H1 (cell line): ENCODE measurements around the gene PSMC2. TPM values are rescaled to one million over a fixed set of nuclear protein-coding genes. Genes with fewer than 3 reads are reported as not detected.

Source experiments
- CTCF ChIA-PET: fragments of 300-600 bp; sonication (Branson Sonifier 250); formaldehyde crosslinking; loops from one replicate; lab custom pipeline; 2021; ENCODE audit not compliant: partially characterized antibody; lab: Charles Lee
- POLR2A ChIA-PET: fragments of 300-600 bp; sonication (Branson Sonifier 250); formaldehyde crosslinking; loops from one replicate; lab custom pipeline; 2021; ENCODE audit warnings: inconsistent platforms; ENCODE audit not compliant: partially characterized antibody; lab: Charles Lee
- DNase-seq, 2 experiments: peaks; one replicate each; pipeline versions ENCODE4 v3.0.0 to v3.0.0-alpha.2; 2010 to 2022; ENCODE audit warnings: low spot score in 2 of 2, low read depth in 1 of 2, mixed read lengths in 1 of 2
- FAIRE-seq: peaks from 2 replicates; lab custom pipeline; 2011; peaks lifted over from hg19 to GRCh38; lab: Jason Lieb, UNC
- H2AFZ ChIP-seq: 2 replicates; pipeline ENCODE4 v1.8.1; 2012; ENCODE audit warnings: low read length, inconsistent platforms
- H2AK5ac ChIP-seq: 2 replicates; pipeline ENCODE4 v1.6.1; 2013; ENCODE audit warnings: low read depth, low read length
- H2BK120ac ChIP-seq: replicated peaks from 2 replicates; pipeline ENCODE3; 2013; ENCODE audit warnings: low read depth, low read length, inconsistent platforms
- H2BK12ac ChIP-seq: 2 replicates; pipeline ENCODE4 v1.6.1; 2013; ENCODE audit warnings: low read depth, low read length
- H2BK15ac ChIP-seq: 2 replicates; pipeline ENCODE4 v1.6.1; 2013; ENCODE audit warnings: low read length
- H2BK20ac ChIP-seq: 2 replicates; pipeline ENCODE4 v1.6.1; 2013; ENCODE audit warnings: low read length
- H2BK5ac ChIP-seq: 2 replicates; pipeline ENCODE4 v1.6.1; 2013; ENCODE audit warnings: low read depth, low read length
- H3K14ac ChIP-seq: 2 replicates; pipeline ENCODE4 v1.6.1; 2013; ENCODE audit warnings: inconsistent platforms; ENCODE audit not compliant: insufficient read length
- H3K18ac ChIP-seq: 2 replicates; pipeline ENCODE4 v1.6.1; 2013; ENCODE audit warnings: low read length; ENCODE audit errors: extremely low read depth
- H3K23ac ChIP-seq: 2 replicates; pipeline ENCODE4 v1.6.1; 2013; ENCODE audit warnings: inconsistent platforms; ENCODE audit not compliant: insufficient read length
- H3K23me2 ChIP-seq: 2 replicates; pipeline ENCODE4 v1.6.1; 2013; ENCODE audit warnings: low read depth, low read length
- H3K27ac ChIP-seq: 2 replicates; pipeline ENCODE4 v1.6.1; 2011; ENCODE audit warnings: low read depth, low read length, inconsistent platforms
- H3K27me3 ChIP-seq, 4 experiments: replicated peaks in 1 of 4; 1 replicate in 1 of 4; 2 replicates in 3 of 4; pipeline versions ENCODE4 v1.6.1 to v1.8.1; 2011 to 2013; ENCODE audit warnings: low read length in 3 of 4, mild to moderate bottlenecking in 3 of 4, inconsistent platforms in 2 of 4, mixed read lengths in 2 of 4, moderate library complexity in 1 of 4; ENCODE audit not compliant: control insufficient read depth in 3 of 4, insufficient read depth in 3 of 4; ENCODE audit errors: extremely low read depth in 1 of 4
- H3K36me3 ChIP-seq, 4 experiments: 2 replicates each; pipeline versions ENCODE4 v1.6.1 to v1.8.1; 2011 to 2013; ENCODE audit warnings: mild to moderate bottlenecking in 4 of 4, low read length in 3 of 4, moderate library complexity in 2 of 4, control low read depth in 1 of 4, inconsistent platforms in 1 of 4; ENCODE audit not compliant: insufficient read depth in 4 of 4, control insufficient read depth in 2 of 4
- H3K4ac ChIP-seq: replicated peaks from 2 replicates; pipeline ENCODE3; 2013; ENCODE audit warnings: low read length, low read depth, mixed read lengths, inconsistent platforms; ENCODE audit not compliant: insufficient read length
- H3K4me1 ChIP-seq, 4 experiments: replicated peaks in 1 of 4; 1 replicate in 1 of 4; 2 replicates in 3 of 4; pipeline versions ENCODE4 v1.6.1 to v1.8.1; 2011 to 2013; ENCODE audit warnings: low read length in 3 of 4, inconsistent platforms in 2 of 4, mixed read lengths in 1 of 4; ENCODE audit not compliant: insufficient read depth in 4 of 4, control insufficient read depth in 3 of 4
- H3K4me2 ChIP-seq, 2 experiments: 2 replicates each; pipeline versions ENCODE4 v1.6.1 to v1.8.1; 2011 to 2013; ENCODE audit warnings: low read depth in 2 of 2, low read length in 2 of 2, control low read depth in 1 of 2, inconsistent platforms in 1 of 2, mild to moderate bottlenecking in 1 of 2; ENCODE audit not compliant: insufficient read depth in 1 of 2
- H3K4me3 ChIP-seq, 4 experiments: fragments of 200-600, 300-600 bp in 1 of 4; sonication (generic), shearing (Covaris generic), sonication (Bioruptor Twin) in 1 of 4; 2 replicates each; pipeline versions ENCODE4 v1.5.1 to v1.8.1; 2011 to 2016; ENCODE audit warnings: low read length in 4 of 4, low read depth in 3 of 4, control low read depth in 2 of 4, inconsistent platforms in 2 of 4, mild to moderate bottlenecking in 2 of 4, mixed read lengths in 1 of 4, moderate library complexity in 1 of 4; ENCODE audit not compliant: insufficient read depth in 2 of 4; ENCODE audit errors: extremely low read depth in 1 of 4
- H3K56ac ChIP-seq: replicated peaks from 2 replicates; pipeline ENCODE3; 2013; ENCODE audit warnings: low read depth, mild to moderate bottlenecking, mixed read lengths, low read length, inconsistent platforms; ENCODE audit not compliant: insufficient read length
- H3K79me1 ChIP-seq: 2 replicates; pipeline ENCODE4 v1.6.1; 2013; ENCODE audit warnings: low read depth, low read length, control low read depth
- H3K79me2 ChIP-seq, 2 experiments: 2 replicates each; pipeline versions ENCODE4 v1.6.1 to v1.8.1; 2012 to 2013; ENCODE audit warnings: low read length in 2 of 2, mild to moderate bottlenecking in 2 of 2, inconsistent platforms in 1 of 2; ENCODE audit not compliant: insufficient read depth in 2 of 2, control insufficient read depth in 1 of 2
- H3K9ac ChIP-seq, 4 experiments: replicated peaks in 1 of 4; 1 replicate in 1 of 4; 2 replicates in 3 of 4; pipeline versions ENCODE4 v1.6.1 to v1.8.1; 2011 to 2013; ENCODE audit warnings: low read depth in 3 of 4, low read length in 3 of 4, control low read depth in 2 of 4, mild to moderate bottlenecking in 2 of 4, moderate library complexity in 2 of 4, inconsistent platforms in 1 of 4; ENCODE audit errors: extremely low read depth in 1 of 4
- H3K9me3 ChIP-seq, 2 experiments: 2 replicates each; pipeline versions ENCODE4 v1.6.1 to v1.8.1; 2012 to 2013; ENCODE audit warnings: mild to moderate bottlenecking in 2 of 2, moderate library complexity in 2 of 2, control low read depth in 1 of 2, inconsistent platforms in 1 of 2, low read depth in 1 of 2, low read length in 1 of 2, mixed read lengths in 1 of 2; ENCODE audit not compliant: insufficient read depth in 2 of 2
- H4K20me1 ChIP-seq, 2 experiments: replicated peaks in 1 of 2; 2 replicates each; pipeline versions ENCODE3 to v1.8.1; 2011 to 2013; ENCODE audit warnings: inconsistent platforms in 2 of 2, low read length in 2 of 2, mild to moderate bottlenecking in 1 of 2; ENCODE audit not compliant: insufficient read depth in 2 of 2, control insufficient read depth in 1 of 2
- H4K5ac ChIP-seq: 2 replicates; pipeline ENCODE4 v1.6.1; 2013; ENCODE audit warnings: low read length, low read depth, mixed read lengths, inconsistent platforms; ENCODE audit not compliant: insufficient read length
- H4K8ac ChIP-seq: 2 replicates; pipeline ENCODE4 v1.8.0; 2013; ENCODE audit warnings: mild to moderate bottlenecking, moderate library complexity, low read length, inconsistent platforms; ENCODE audit not compliant: insufficient read depth; ENCODE audit errors: extremely low read depth
- H4K91ac ChIP-seq: replicated peaks from 2 replicates; pipeline ENCODE3; 2013; ENCODE audit warnings: low read length, mixed read lengths, inconsistent platforms; ENCODE audit not compliant: insufficient read length
- CBX5 ChIP-seq: fragments of 300-800, 300-1000 bp; sonication (generic); IDR thresholded peaks from 2 replicates; pipeline ENCODE4 v1.7.1; 2016; ENCODE audit warnings: antibody characterized with exemption, low read length, low read depth
- GTF2F1 ChIP-seq: IDR thresholded peaks from 2 replicates; pipeline ENCODE4 v1.6.1; 2012; ENCODE audit warnings: low read depth, low read length, improper control_type of control experiment, borderline replicate concordance
- PHF8 ChIP-seq: fragments of 200-600 bp; sonication (generic); conservative IDR thresholded peaks from 2 replicates; pipeline ENCODE4 v1.7.1; 2012; ENCODE audit warnings: low read depth, mild to moderate bottlenecking, inconsistent platforms, low read length, moderate library complexity
- SIN3A ChIP-seq, 2 experiments: IDR thresholded peaks in 1 of 2; conservative IDR thresholded peaks in 1 of 2; 2 replicates each; pipeline ENCODE4 v1.6.1; 2011 to 2012; ENCODE audit warnings: low read length in 2 of 2, improper control_type of control experiment in 1 of 2, low read depth in 1 of 2, mild to moderate bottlenecking in 1 of 2
- TAF7 ChIP-seq: optimal IDR thresholded peaks from 2 replicates; pipeline ENCODE3; 2011; ENCODE audit warnings: low read depth, mild to moderate bottlenecking, inconsistent platforms, low read length, moderate library complexity, borderline replicate concordance
- WGBS, 2 experiments: shearing (Covaris generic) in 1 of 2; methylation state at CpG; one replicate each; pipeline versions ENCODE4 v1.1.6 to v1.1.7; 2013 to 2015; ENCODE audit warnings: low lambda C conversion rate in 2 of 2, mixed read lengths in 2 of 2, inconsistent platforms in 1 of 2, low coverage in 1 of 2, missing lambda C conversion rate in 1 of 2; ENCODE audit not compliant: insufficient replicate concordance in 2 of 2, insufficient coverage in 1 of 2, insufficient read length in 1 of 2; ENCODE audit errors: extremely low coverage in 1 of 2, missing lambda C conversion rate in 1 of 2; 5-methylcytosine and 5-hydroxymethylcytosine counted together
- polyA plus RNA-seq, 7 experiments: library from polyadenylated mRNA; depleted of rRNA in 3 of 7; stranded (reverse) in 5 of 7; unstranded in 2 of 7; fragments of >200 nt in 5 of 7; fragments of 200-250 nt in 2 of 7; gene quantifications; 1 replicate in 5 of 7; 2 replicates in 1 of 7; 4 replicates in 1 of 7; pipeline versions ENCODE4 v1.2.1 to v1.2.3, GENCODE V29; 2011 to 2013; ENCODE audit warnings: missing spikeins in 2 of 7, mixed read lengths in 2 of 7
- total RNA-seq: library from RNA; stranded (reverse); fragmentation: NEBNext Ultra II Directional; extraction: Animal tissue kit (Norgen Biotek cat#: 25700); gene quantifications from 2 replicates; pipeline ENCODE4 v1.2.1, GENCODE V29; 2021
- TF ChIP-seq, protein P1 (sequence below): IDR thresholded peaks from 2 replicates; pipeline ENCODE4 v1.6.1; 2011; ENCODE audit warnings: low read depth, mild to moderate bottlenecking, low read length; ENCODE audit not compliant: insufficient read depth
- TF ChIP-seq, protein P2 (sequence below): IDR thresholded peaks from 2 replicates; pipeline ENCODE4 v1.6.1; 2012; ENCODE audit warnings: inconsistent platforms

The PSMC2 gene
- total and polyA plus RNA-seq, 2 of the 8 experiments (the other 6 are each of a cell fraction or from before 2014, with no cell fraction given): 80.9 to 141 TPM

DNA sequence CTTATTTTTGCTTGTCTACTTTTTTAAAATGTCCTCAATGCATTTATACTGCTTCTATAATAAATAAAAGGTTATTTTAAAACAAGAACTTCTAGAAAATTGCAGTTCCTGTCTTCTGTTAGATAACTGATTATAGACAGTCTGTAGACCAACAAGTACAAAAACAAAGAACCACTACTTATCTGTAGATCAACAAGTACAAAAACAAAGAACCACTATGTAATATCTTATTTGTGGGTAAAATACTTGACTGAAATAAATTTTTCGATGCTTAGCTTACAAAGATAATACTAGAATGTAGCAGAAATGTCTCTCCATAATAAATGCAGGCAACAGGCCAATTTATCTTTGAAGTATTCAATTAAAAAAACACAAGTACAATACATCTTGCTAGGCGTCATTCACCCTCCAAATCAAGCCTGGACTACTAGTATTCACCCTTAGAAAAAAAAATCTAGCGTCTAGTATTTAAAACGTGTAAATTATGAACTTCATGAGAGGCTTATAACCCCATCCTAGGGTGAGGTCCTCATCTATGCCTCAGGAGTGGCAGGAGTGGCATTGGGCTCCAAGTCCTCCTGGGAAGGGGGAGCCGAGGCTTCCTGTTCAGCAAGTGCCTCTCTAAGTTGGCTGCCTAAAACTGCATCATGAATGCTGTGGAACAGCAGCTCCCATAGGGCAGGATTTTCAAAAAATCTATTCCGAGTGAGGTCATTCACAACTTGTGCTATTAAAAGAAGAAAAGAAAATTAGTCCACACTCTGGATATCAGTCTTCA, 26.6 kb downstream of the PSMC2 start:
- no peak overlapping the region for H3K4me3 ChIP-seq
- H2BK15ac ChIP-seq: no peak overlapping the region
- CTCF ChIA-PET: interaction anchor here (0.6 kb wide), 1 partner anchor 1567 kb away, joined by 3 read pairs; no protein-coding TSS in a partner anchor
- H3K79me1 ChIP-seq: no peaks in the 10 kb centered on the region
- no peak overlapping the region for H2BK120ac ChIP-seq
- H4K20me1 ChIP-seq: no peaks in the 10 kb centered on the region
- WGBS, 2 experiments: 83% methylated on average over 6 of the region's 6 CpGs; no CpG with 5 or more reads in 1 of the 2 experiments
- no peak overlapping the region for H2AFZ ChIP-seq
- no peak overlapping the region for H3K9ac ChIP-seq
- H3K4me2 ChIP-seq: no peak overlapping the region
- H3K14ac ChIP-seq: no peak overlapping the region
- no peak overlapping the region for H4K8ac ChIP-seq
- H3K79me2 ChIP-seq: no peaks in the 10 kb centered on the region
- H3K4me1 ChIP-seq: no peaks in the 10 kb centered on the region
- H3K27ac ChIP-seq: no peak overlapping the region
- H3K18ac ChIP-seq: no peak overlapping the region
- H3K56ac ChIP-seq: no peak overlapping the region
- FAIRE-seq (no peak), DNase-seq (no peak)
- H4K91ac ChIP-seq: no peak overlapping the region
- no peak overlapping the region for H2AK5ac ChIP-seq
- no peak overlapping the region for H4K5ac ChIP-seq
- no peak overlapping the region for H2BK20ac ChIP-seq
- peaks cover 0 to 6% (median 0%) of the 10 kb centered on the region in 4 experiments; a peak in 1 of 8 replicates for H3K36me3 ChIP-seq
- no peaks in the 10 kb centered on the region for H3K23me2 ChIP-seq
- H2BK12ac ChIP-seq: no peak overlapping the region
- H2BK5ac ChIP-seq: no peak overlapping the region
- no peaks in the 10 kb centered on the region for H3K9me3 ChIP-seq
- H3K23ac ChIP-seq: no peak overlapping the region
- H3K4ac ChIP-seq: no peak overlapping the region
- no peaks in the 10 kb centered on the region for H3K27me3 ChIP-seq
- POLR2A ChIA-PET: interaction anchor here (0.7 kb wide), 1 partner anchor 16 kb away, joined by 3 read pairs; no protein-coding TSS in a partner anchor
- TF ChIP-seq SIN3A (conservative IDR thresholded peaks at IDR 0.05 in 1 of 2, IDR thresholded peaks at IDR 0.05 in 1 of 2; ENCODE audit: low read depth in 1 of 2, low read length in 2 of 2) (no peak), GTF2F1 (no peak), CBX5 (no peak), TAF7 (no peak), PHF8 (no peak)
- TF ChIP-seq, protein P1, sequence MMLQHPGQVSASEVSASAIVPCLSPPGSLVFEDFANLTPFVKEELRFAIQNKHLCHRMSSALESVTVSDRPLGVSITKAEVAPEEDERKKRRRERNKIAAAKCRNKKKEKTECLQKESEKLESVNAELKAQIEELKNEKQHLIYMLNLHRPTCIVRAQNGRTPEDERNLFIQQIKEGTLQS: no peak
- TF ChIP-seq, protein P2, sequence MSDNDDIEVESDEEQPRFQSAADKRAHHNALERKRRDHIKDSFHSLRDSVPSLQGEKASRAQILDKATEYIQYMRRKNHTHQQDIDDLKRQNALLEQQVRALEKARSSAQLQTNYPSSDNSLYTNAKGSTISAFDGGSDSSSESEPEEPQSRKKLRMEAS: no peak
